ENCODE data around the gene VASN.

VASN gene

DNA sequence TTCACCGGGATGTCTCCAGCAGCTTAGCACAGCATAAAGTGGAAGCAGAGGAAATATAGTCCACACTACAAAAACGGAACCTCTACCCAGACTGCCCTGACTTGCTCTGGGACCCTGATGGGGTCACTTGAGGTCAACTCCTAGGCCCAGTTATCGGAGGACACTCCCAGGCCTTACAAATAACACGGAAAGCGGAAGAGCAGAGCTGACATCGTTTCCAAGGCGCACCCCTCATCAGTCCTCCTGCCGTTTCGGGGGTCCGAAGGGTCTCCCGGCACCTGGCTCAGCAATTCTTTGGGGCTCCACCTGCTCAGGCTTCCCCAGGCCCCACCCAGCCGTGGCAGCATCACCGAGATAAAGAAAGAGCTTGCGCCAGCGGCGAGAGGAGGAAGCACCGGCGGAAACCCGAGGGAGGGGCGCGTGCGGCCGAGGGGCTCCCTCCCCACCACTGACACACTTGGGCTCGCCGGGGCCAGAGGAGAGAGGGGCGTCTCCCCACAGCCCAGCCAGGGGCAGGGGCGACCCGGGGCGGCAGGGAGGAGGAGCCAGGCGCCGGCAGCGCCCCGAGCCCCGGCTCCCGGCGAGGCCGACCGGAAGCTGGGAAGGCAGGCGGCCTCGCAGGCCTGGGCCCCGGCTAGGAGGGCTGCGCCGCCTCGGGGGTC, 44.0 kb downstream of the VASN start:
- peaks cover 27% of the 10 kb centered on the region for H3K4me1 ChIP-seq (ENCODE audit: insufficient read depth, low read length, severe bottlenecking)

DNA sequence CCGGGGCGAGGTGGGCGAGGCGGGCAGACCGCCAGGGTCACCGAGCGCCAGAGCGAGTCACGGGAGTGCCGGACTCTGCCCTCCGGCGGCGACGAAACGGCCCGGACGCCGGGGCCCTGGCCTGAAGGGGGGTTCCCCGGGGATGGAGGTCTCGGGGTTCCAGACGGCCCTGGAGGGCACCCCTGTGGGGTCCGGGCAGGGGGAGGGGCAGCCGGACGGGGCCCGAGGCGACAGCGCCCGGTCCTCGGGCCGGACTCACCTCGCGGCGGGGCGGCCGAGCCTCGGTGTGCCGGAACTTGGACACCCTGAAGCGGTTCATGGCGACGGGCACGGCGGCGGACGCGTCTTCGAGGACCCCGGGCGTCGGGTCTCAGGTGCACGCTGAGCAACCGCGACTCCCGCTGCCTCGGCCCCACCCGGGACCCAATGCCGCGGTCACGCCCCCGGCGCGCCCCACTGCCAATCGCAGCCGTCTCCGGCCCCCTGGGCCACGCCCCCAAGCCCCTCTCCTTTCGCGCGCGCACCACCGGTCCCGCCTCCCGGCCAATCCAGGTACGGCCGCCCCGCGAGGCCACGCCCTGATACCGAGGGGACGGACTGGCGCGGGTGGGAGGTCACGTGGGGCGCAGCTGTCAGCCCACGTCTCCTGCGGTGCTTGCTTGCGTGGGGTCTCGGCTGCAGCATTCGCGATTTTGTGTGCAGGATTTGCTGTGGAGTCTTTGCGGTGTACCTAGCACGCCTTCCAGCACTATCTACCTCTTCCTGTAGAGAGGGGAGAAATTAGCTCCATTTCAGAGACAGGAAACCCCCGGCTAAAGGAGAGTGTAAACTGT, 44.8 kb downstream of the VASN start, which contains the start of gene CORO7:
TSS of gene CORO7 (minus strand) at position 397 of the 833 bp plus-strand sequence. CDS start at position 319, 78 bp downstream.
- Histone ChIP-seq H3F3A (ENCODE audit: insufficient read depth, low read length) (peaks cover 4% of the 10 kb centered on the region; the same call in 1 of the 2 replicates), H3K9me3 (ENCODE audit: low read length) (no peaks in the 10 kb centered on the region), H4K20me1 (ENCODE audit: insufficient read depth, low read length) (no peaks in the 10 kb centered on the region), H3K27me3 (ENCODE audit: insufficient read depth, low read length) (no peaks in the 10 kb centered on the region), H3K4me2 (ENCODE audit: low read length) (peak within 1 kb of the TSS; percentile 80), H3K9ac (ENCODE audit: low read length) (peak within 1 kb of the TSS; percentile 93), H3K36me3 (ENCODE audit: insufficient read depth, low read length) (peaks cover 18% of the 10 kb centered on the region; the same call in 1 of the 2 replicates), H2AFZ (ENCODE audit: low read length) (no peak within 1 kb of the TSS), H3K27ac (ENCODE audit: low read depth, low read length, poor library complexity, severe bottlenecking) (peak within 1 kb of the TSS; percentile 65), H3K79me2 (ENCODE audit: insufficient read depth, low read length) (peaks cover 12% of the 10 kb centered on the region), H3K4me1 (ENCODE audit: insufficient read depth, low read length, severe bottlenecking) (peaks cover 27% of the 10 kb centered on the region), H3K4me3 (ENCODE audit: low read depth, low read length, poor library complexity, severe bottlenecking) (peak within 1 kb of the TSS; percentile 82), H3K9me2 (ENCODE audit: low read depth, low read length) (no peaks in the 10 kb centered on the region)
- TF ChIP-seq, protein P1, sequence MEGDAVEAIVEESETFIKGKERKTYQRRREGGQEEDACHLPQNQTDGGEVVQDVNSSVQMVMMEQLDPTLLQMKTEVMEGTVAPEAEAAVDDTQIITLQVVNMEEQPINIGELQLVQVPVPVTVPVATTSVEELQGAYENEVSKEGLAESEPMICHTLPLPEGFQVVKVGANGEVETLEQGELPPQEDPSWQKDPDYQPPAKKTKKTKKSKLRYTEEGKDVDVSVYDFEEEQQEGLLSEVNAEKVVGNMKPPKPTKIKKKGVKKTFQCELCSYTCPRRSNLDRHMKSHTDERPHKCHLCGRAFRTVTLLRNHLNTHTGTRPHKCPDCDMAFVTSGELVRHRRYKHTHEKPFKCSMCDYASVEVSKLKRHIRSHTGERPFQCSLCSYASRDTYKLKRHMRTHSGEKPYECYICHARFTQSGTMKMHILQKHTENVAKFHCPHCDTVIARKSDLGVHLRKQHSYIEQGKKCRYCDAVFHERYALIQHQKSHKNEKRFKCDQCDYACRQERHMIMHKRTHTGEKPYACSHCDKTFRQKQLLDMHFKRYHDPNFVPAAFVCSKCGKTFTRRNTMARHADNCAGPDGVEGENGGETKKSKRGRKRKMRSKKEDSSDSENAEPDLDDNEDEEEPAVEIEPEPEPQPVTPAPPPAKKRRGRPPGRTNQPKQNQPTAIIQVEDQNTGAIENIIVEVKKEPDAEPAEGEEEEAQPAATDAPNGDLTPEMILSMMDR (IDR thresholded peaks at IDR 0.05; ENCODE audit: low read length), result no peak
- TF ChIP-seq EZH2 (IDR thresholded peaks at IDR 0.05; ENCODE audit: borderline replicate concordance, low read length), result no peak

More for the DNA sequence above, 44.0 kb downstream of the VASN start:
- no peak overlapping the region for H2AFZ ChIP-seq (ENCODE audit: low read length)
- no peaks in the 10 kb centered on the region for H3K27me3 ChIP-seq (ENCODE audit: insufficient read depth, low read length)
- H3K27ac ChIP-seq (ENCODE audit: low read depth, low read length, poor library complexity, severe bottlenecking), result peak overlapping the region; percentile 65
- H3K4me2 ChIP-seq (ENCODE audit: low read length), result peak overlapping the region; percentile 80
- no peak for TF ChIP-seq EZH2 (IDR thresholded peaks at IDR 0.05; ENCODE audit: borderline replicate concordance, low read length)
- TF ChIP-seq, protein P1 (IDR thresholded peaks at IDR 0.05; ENCODE audit: low read length), result no peak
- H3K9me3 ChIP-seq (ENCODE audit: low read length), result no peaks in the 10 kb centered on the region
- peaks cover 12% of the 10 kb centered on the region for H3K79me2 ChIP-seq (ENCODE audit: insufficient read depth, low read length)
- peak overlapping the region; percentile 82 for H3K4me3 ChIP-seq (ENCODE audit: low read depth, low read length, poor library complexity, severe bottlenecking)
- peak overlapping the region; percentile 93 for H3K9ac ChIP-seq (ENCODE audit: low read length)
- no peaks in the 10 kb centered on the region for H3K9me2 ChIP-seq (ENCODE audit: low read depth, low read length)
- H4K20me1 ChIP-seq (ENCODE audit: insufficient read depth, low read length), result no peaks in the 10 kb centered on the region
- peaks cover 21% of the 10 kb centered on the region; the same call in 1 of the 2 replicates for H3K36me3 ChIP-seq (ENCODE audit: insufficient read depth, low read length)
- H3F3A ChIP-seq (ENCODE audit: insufficient read depth, low read length), result peaks cover 4% of the 10 kb centered on the region; the same call in 1 of the 2 replicates

DNA sequence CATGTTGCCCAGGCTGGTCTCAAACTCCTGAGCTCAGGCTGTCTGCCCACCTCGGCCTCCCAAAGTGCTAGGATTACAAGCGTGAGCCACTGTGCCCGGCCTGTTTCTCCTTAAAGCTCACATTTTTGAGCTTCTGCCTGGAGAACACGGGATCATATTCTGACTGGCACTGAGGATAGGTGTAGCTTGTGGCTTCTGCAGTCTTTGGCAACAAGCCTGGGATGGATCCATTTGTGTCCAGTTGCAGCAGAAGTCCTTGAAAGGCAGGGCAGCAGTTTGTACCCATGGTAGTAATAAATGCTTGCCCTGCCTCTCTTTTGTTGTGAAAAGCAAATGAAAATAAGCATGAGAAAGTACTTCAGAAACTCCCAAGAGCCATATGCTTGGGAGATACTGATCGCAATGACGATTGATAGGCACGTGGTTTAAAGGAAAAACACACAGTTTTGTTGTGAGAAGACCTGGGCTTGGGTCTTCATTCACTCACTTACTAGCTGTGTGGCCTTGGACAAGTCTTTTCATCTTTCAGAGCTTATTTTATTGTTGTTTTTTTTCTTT, 47.8 kb downstream of the VASN start:
- Histone ChIP-seq H3K4me2 (ENCODE audit: low read length) (no peak overlapping the region), H3K79me2 (ENCODE audit: insufficient read depth, low read length) (peaks cover 12% of the 10 kb centered on the region), H3K36me3 (ENCODE audit: insufficient read depth, low read length) (no peaks in the 10 kb centered on the region; the same call in 1 of the 2 replicates), H3K27me3 (ENCODE audit: insufficient read depth, low read length) (no peaks in the 10 kb centered on the region), H3K9me2 (ENCODE audit: low read depth, low read length) (no peaks in the 10 kb centered on the region), H3F3A (ENCODE audit: insufficient read depth, low read length) (peaks cover 4% of the 10 kb centered on the region; the same call in 1 of the 2 replicates), H3K9ac (ENCODE audit: low read length) (no peak overlapping the region), H3K27ac (ENCODE audit: low read depth, low read length, poor library complexity, severe bottlenecking) (no peak overlapping the region), H3K9me3 (ENCODE audit: low read length) (no peaks in the 10 kb centered on the region), H4K20me1 (ENCODE audit: insufficient read depth, low read length) (no peaks in the 10 kb centered on the region), H3K4me3 (ENCODE audit: low read depth, low read length, poor library complexity, severe bottlenecking) (no peak overlapping the region), H2AFZ (ENCODE audit: low read length) (no peak overlapping the region), H3K4me1 (ENCODE audit: insufficient read depth, low read length, severe bottlenecking) (peaks cover 20% of the 10 kb centered on the region)
- TF ChIP-seq EZH2 (IDR thresholded peaks at IDR 0.05; ENCODE audit: borderline replicate concordance, low read length), result no peak
- TF ChIP-seq, protein P1 (IDR thresholded peaks at IDR 0.05; ENCODE audit: low read length), result no peak
